ELF-1 (cell line): ENCODE data around the gene POFUT2.

ENCODE experiments used
- DNase-seq: peaks from one replicate; pipeline ENCODE4 v3.0.0-alpha.2; 2016; ENCODE audit warnings: low read depth, low spot score

The POFUT2 gene

DNA sequence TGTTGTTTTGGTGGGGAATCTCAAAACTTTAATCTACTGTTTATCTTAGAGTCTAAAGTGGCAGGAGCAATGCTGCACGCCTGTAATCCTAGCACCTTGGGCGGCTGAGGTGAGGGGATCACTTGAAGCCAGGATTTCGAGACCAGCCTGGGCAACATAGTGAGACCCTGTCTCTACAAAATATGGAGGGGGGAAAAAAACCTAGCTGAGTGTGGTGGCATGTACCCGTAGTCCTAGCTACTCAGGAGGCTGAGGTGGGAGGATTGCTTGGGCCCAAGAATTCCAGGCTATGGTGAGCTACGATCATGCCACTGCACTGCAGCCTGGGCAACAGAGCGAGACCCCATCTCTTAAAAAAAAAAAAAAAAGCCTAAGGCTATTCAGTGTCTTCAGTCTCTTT is 38.1 kb downstream of the POFUT2 start:
- no peak for DNase-seq

DNA sequence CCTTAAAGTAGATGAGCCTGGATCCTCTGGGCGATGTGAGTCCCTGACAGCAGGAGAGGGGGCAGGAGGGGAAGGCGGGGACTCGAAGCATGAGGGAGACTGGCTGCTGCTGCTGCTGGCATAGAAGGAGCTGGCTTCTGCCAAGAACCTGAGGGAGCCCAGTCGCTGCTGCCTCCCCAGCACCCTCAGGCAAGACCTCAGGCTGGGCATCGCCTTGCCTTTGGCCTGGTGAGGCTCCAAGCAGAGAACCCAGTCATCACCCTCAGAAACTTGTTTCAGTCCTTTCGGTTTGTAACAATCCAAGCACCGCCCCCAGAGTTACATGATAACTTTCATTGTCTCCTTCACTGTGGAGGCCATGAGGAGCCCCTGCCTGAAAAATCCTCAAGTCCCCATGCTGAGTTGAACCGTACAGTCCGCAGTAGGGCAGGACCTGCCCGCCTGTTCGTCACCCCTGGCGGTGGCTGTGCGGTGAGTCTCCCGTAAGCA is 38.8 kb downstream of the POFUT2 start:
- DNase-seq, result no peak

DNA sequence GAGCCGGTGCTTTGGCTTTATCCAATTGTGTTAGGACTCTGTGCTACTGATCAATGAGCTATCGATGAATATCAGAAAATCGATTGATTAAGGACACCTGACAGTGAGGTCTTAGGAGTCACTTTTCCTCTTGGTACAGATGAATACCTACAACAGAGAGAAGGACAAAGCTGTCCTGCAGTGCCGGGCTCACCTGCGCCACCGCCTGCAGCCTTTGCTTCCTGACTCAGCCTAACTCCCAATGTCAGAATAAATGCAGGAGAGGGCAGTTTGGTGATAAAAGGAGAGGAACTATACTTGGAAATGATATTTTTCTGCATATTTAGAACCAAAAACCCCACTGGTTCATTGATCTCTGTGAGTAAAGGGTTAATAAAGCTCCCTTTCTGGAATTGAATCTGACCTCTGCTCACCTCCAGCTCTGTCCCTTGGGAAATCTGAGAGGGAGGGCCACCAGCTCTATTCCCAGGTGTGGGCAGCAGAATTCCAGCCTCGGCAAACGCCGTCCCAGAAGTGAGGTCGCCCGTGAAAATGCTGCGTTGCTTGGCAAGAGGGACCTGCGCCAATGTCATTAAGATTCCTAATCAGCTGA is 39.3 kb downstream of the POFUT2 start:
- no peak for DNase-seq

DNA sequence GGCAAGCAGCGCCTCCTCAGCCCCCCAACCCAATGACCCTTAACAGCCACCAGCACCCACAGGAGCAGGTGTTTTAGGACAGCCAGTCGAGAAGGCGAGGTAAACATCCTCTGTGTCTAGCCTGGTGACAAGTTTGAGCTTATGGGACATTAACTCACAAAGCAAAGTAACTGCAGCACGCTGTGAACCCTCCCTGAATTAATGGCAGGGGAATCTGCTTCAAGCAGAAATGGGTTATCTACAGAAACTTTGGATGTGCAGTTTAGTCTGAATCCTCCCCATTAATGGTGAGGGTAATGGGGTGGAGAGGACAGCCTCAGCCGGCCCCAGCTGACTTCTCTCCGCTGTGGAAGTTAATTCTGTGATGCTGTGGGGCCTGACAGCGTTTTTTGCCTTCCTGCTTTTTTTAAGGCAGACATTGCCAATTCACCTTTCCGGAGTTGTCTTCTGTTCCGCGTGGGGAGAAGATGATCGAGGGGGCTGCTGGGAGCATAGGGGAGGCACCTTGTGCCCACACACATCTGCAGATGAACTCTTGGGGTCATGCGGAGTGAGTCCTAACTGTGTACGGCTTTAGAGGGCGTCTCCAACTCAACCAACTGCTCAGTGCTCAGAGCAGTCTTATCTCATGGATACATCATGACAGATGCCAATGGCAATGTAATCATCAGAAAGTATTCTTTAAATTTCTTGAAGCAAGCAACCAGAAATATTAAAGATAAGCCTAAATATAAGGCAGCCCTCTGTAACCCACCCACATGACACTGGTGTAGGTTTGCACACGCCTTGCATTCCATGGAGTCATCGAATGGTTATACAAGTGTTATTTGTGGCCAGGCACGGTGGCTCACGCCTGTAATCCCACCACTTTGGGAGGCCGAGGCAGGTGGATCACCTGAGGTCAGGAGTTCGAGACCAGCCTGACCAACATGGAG is 41.0 kb downstream of the POFUT2 start:
- DNase-seq, result no peak

DNA sequence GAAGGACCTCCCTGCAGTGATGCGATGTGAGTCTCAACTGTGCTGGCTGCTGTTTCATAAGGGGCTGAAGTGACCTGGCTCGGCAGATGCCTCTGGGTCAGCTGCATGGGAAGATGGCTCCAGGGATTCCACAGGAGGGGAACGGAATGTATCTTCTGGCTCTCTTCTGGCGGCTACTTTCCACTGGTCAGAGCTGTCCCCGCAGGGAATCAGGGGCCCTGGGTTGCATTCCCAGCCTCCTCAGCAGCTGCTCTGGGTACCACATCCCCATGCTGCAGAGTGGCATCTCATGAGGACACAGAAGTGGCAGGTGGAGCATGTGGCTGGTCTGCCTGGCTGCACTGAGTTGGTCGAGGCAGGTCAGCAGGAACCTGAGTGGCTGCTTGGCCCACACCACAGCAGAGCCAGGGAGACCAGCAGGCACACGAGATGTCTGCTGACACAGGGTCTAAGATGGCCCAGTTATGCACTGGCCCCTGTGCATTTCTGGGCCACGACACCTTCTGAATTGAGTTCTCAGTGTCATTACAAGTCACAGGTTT is 42.8 kb downstream of the POFUT2 start:
- DNase-seq, result no peak

DNA sequence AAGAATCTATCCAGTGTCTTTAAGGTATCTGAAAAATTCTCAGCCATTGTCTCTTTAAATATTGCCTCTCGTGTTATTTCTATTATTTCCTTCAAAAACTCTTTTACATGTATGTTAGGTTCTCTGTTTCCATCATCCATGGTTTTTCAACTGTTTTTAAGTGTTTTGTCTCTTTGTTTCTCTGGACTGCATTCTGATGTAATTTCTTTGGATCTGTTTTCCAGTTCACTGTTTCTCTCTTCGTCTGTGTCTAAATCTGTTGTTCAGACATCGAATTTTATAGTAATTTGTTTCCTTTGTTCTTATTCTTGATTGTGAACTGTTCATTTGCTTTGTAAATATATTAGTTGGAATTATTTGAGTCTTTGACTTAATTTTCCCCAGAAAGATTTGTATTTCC is 44.1 kb downstream of the POFUT2 start:
- no peak for DNase-seq

DNA sequence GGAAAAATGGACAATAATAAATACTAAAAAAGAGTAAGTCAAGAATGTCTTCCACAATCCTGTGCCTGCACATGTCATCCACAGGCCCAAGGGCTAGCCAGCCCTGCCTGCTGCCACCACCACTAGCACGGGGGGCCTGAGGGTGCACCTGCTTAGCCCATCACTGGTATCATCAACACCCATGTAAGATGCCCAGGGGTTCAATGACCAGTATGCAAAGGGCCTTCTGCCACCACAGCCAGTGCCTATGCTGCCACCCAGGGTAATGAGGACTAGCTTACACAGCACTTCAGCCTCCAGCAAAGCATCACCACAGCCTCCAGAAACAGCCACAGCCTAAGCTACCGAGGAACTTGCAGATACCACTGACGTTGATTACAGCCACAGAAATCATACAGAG is 46.3 kb downstream of the POFUT2 start:
- no peak for DNase-seq

DNA sequence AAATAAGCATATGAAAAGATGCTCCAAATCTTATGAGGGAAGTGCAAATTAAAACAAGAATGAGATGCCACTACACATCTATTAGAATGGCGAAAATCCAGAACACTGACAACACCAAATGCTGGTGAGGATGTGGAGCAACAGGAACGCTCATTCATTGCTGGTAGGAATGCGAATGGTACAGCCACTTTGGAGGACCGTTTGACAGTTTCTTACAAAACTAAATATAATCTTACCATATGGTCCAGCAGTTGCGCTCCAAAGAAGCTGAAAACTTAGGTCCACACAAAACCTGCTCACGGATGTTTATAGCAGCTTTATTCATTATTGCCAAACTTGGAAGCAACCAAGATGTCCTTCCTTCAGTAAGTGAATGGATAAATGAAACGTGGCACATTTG is 50.3 kb downstream of the POFUT2 start:
- DNase-seq, result no peak

DNA sequence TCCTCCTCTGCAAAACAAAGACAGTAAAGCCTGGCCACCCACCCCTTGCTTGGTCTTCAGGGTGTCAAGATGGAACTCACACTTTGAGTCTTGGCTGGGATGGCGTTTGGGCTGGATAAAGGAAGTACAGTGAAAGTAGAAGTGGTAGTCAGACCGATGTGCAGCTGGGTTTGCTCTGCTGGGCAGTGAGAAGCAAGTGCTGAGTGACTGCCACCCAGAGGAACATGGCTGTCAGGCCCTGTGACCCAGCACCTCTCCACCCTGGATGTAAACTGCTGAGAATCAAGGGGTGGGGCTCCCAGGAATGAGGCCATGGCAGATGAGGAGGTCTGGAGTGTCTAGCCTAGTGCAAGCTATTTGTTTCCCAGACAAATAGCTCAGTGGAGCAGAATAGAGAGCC is 51.2 kb downstream of the POFUT2 start:
- no peak for DNase-seq

DNA sequence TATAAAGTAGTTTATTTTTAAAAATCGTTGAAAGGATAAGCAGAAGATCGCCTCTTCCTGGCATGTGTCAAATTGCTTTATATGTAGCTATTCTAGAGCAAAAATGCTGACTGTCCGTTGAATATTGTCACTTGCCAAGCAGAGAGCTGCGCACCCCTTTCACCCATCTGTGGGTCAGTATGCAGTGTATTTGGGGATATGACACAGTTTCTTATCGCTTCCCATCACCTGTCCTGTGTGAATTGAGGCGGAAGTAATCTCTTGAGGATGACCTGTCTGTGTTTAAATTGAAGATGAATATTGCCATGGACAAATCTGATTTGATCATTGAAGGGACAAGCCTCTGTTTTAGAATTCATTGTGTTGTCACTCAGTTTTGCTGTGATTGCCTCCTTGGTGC is 52.2 kb downstream of the POFUT2 start:
- no peak for DNase-seq

DNA sequence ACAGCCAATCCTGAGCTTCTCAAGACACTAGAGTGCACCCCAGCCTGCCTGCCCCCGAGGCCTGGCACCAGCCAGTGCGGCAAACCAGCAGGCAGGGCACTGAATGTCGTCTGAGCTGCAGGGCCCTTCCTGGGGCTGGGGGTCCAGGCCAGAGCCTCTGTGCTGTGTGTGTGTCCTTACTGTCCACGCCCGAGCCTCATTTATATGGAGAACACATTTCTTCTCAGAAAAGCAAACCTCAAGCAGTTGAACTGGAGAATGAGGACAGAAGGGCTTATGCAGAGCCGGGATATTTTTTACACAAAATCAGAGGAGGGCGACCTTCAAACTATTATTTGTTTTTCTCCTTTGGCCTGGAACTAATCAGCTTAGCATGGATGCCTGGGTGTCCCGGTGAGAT is 52.7 kb downstream of the POFUT2 start:
- DNase-seq, result no peak

DNA sequence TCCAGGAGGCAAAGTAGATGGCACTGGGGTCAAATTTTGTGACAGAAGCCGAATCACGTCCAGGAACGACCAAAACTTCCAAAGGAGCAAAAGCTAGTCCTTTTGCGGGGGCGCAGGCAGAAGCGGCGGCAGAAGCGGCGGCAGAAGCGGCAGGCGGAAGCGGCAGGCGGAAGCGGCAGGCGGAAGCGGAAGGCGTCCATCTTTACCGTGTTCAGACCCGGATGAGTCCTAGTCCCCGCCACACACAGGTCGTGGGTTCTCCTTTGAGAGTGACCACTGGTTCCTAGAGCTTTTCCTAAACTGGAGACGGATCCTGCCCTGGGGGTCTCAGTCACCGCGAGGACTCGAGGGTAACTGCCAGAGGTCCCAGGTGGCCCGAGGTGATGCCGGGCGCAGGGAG is 53.6 kb downstream of the POFUT2 start:
- DNase-seq, result no peak

DNA sequence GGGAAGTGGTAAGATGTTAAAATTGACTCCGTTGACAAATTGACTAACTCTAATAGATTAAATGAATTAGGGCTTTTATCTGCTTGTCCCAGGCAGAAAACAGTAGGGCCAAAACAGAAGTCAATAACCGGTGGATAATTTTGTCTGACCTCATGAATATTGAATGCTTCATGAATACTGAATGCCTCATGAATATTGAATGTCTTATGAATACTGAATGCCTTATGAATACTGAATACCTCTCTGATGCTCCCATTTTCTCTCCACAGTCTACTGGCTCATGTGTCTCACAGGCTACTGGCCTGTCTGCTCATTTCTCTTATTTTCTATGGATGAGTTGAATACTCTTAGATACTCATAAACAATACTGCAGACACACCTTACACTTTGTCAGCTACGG is 56.0 kb downstream of the POFUT2 start:
- DNase-seq, result no peak

DNA sequence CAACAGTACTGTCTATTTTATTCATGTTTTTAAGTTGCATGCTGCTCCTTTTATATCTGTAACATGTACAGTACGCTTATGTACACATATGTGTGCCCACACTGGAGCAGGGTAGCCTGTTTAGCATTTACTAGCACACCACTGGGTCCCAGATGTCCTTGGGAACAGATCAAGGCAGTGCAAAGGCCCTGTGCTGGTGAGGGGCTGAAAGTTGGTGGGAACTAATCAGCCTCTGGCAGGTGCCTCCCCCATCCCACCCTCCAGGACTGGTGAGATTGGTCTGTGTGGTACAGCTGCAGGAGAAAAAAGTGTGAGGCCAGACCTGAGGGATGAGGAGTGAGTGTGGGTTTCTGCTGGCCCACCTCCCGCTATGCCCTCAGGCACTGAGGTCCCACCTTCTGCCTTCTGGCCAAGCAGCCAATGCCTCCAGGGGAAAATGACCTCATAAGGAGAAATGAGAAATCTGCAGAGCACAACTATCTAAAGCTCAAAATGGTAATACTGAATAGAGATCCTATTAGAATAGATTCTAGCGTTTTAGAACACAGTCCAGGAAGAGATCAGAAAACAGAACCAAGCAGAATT is 58.9 kb downstream of the POFUT2 start:
- no peak for DNase-seq

DNA sequence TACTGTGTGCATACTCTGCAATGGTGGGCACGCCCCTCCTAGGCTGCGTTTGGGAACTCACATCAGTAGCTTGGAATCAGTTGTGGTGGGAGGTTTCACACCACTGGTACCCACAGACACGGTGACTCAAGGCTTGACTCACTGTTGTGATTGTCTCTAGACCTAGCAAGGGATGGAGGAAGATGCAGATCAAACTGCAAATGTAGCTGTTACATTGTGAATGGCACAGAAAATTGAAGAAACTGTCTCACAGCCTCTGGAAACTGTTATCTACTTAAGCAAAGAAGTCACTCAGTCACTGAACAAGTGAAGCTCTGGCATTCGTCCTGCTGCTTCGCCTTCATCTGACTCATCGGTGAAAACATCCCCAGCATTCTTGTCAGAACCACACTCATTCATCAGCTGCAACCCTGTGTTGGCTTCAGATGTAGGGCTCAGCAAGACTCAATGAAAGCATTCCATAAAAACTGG is 59.5 kb downstream of the POFUT2 start:
- DNase-seq, result peak; percentile 60

DNA sequence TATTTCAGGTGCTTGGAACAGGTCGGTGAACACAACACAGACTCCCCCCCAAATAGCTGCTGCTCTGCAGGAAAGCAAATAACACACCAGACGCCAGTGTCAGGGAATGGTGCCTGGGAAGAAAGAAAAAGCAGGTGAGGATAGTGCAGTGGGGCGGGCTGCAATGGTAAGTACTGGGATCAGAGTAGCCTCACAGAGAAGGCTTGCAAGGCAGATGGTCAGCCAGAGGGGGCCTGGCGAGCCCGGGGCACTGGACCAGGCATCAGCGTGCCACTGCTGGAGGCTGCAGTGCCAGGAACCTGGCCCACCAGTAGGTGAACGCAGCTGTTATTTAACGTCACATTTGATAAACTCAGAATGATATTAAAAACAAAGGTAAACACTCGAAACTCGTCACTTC is 60.0 kb downstream of the POFUT2 start:
- DNase-seq, result no peak

DNA sequence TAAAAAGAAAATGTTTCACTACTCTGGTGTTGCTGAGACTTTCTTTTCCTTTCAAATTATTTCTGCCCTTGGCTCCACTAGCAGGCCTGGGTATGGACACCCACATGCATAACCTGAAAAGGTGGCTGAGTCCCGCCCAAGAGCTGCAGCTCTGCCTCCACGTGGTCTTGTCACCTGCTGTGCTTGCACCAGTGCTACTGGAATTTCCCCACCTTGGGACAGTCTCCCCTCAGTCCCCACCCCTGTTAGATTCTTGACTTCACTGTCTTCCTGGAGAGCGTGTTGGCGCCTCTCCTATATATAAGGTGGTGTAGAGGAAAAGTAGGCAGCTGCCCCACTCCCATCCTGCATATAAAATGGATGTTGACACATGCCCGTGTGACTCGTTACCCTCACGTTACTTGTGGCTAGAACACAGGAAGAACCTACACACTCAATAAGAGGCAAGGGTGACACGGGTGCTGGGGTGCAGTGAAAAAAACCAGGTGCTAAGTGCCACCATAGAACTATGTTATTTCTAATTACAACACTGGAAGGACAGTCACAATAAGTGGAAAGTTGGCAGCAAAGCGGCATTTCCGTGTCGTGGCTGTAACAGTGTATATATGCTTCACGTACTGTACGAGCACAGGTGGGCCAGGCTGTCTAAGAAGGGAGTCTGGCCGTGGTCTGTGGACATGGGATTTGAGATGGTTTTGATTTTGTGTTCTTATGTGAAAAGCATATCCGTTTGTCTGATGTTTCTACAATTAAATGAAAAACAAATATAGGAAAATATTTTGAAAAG is 61.0 kb downstream of the POFUT2 start:
- DNase-seq, result no peak

DNA sequence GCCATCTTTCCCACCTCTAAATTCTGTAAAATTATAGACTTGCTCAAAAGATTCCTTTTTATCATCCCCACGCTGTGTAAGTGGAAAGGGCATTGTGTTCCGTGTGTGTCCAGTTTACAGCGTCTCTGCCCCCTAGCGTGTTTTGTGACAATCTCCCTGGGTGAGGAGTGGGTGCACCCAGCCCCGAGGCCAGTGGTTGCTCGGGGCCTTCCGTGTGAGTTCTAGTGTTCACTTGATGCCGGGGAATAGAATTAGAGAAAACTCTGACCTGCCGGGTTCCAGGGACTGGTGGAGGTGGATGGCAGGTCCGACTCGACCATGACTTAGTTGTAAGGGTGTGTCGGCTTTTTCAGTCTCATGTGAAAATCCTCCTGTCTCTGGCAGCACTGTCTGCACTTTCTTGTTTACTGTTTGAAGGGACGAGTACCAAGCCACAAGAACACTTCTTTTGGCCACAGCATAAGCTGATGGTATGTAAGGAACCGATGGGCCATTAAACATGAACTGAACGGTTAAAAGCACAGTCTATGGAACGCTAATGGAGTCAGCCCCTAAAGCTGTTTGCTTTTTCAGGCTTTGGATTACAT is 61.9 kb downstream of the POFUT2 start:
- no peak for DNase-seq

DNA sequence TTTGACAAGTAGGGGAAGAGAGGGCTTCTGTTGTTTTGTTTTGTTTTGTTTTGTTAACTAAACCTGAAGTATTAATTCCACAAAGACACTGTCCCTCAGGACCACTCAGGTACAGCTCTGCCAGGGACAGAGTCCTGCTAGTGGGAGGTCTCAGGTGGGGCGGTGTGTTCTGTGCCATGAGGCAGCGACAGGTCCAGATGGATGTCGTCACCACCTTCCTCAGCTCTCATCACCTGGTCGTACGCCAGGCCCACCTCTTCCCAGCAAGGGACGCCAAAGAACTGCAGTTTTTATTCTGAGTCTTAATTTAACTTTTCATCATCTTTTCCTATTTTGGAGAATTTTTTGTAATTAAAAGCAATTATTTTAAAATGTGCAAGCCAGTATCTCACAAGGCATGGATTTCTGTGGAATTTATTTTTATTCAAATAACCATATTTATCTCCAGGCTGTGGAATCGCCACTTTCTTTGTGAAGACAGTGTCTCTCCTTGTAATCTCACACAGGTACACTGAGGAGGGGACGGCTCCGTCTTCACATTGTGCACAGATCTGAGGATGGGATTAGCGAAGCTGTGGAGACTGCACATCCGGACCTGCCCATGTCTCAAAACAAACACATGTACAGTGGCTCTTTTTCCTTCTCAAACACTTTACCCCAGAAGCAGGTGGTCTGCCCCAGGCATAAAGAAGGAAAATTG is 62.5 kb downstream of the POFUT2 start:
- no peak for DNase-seq

DNA sequence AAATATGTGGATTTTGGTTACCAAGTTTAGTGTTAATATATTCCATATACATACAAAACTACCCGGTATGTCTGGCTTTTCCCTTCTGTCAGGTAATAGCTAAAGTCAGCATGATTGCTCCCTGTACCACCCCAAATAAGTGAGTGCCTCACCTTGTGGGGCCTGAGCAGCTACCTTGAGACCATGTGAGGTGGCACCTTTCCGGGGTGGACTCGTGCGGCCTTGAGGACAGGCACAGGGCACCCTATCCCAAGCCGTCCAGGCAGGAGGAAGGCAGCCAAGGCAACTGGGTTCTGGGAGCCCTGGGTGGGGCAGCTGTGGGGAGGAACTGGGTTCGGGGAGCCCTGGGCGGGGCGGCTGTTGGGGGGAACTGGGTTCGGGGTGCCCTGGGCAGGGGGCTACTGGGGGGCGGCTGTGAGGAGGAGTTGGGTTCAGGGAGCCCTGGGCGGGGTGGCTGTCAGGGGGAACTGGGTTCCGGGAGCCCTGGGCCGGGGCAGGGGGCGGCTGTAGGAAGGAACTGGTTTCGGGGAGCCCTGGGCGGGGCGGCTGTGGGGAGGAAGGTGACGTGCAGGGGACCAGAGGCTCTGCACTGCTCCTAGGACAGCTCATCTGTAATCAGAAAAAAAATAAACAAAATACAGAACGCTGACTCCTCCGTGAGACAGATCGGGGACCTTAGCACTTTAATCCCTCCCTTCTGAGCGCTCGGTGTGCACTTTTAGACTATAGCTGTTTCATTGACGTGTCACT is 63.3 kb downstream of the POFUT2 start:
- no peak for DNase-seq
